Measurements from ENCODE around the gene LYZL6. TPM values are rescaled to one million over a fixed set of nuclear protein-coding genes. Genes with fewer than 3 reads are reported as not detected.

LYZL6 gene
- total and polyA plus RNA-seq, 2 of the 8 experiments (the other 6 are each of a cell fraction or from before 2014, with no cell fraction given): not detected

GRCh38 chr17:35973333-35974260, 30.1 kb upstream of the LYZL6 start:
- 89% methylated on average over 10 of the region's 10 CpGs; no CpG with 5 or more reads in 1 of the 2 experiments for WGBS, 2 experiments (ENCODE audit: extremely low coverage in 1 of 2, insufficient coverage in 1 of 2, insufficient read length in 1 of 2, insufficient replicate concordance in 2 of 2, low coverage in 1 of 2, low lambda C conversion rate in 2 of 2, missing lambda C conversion rate in 1 of 2)
- H3K23ac ChIP-seq (ENCODE audit: insufficient read length): no peak overlapping the region
- TF ChIP-seq SRF (IDR thresholded peaks at IDR 0.05; ENCODE audit: low read depth, low read length) (no peak), SP1 (IDR thresholded peaks at IDR 0.05; ENCODE audit: low read depth, low read length) (no peak)
- no peak overlapping the region for H2BK15ac ChIP-seq (ENCODE audit: low read length)
- DNase-seq (ENCODE audit: low read depth in 1 of 2, low spot score in 2 of 2) (no peak), FAIRE-seq (no peak)
- H2BK12ac ChIP-seq (ENCODE audit: low read depth, low read length): no peak overlapping the region
- no peaks in the 10 kb centered on the region for H3K36me3 ChIP-seq (ENCODE audit: control insufficient read depth in 2 of 4, insufficient read depth in 4 of 4, low read length in 3 of 4)
- peak overlapping the region; percentile 65; the same call in 1 of the 2 replicates for H4K8ac ChIP-seq (ENCODE audit: extremely low read depth, insufficient read depth, low read length)
- no peak overlapping the region for H3K27ac ChIP-seq (ENCODE audit: low read depth, low read length)
- H2AFZ ChIP-seq (ENCODE audit: low read length): no peak overlapping the region
- H3K4me1 ChIP-seq (replicated peaks in 1 of 4; ENCODE audit: control insufficient read depth in 3 of 4, insufficient read depth in 4 of 4, low read length in 3 of 4): peaks cover 0 to 2% (median 0%) of the 10 kb centered on the region in 4 experiments; a peak in 2 of 7 replicates
- no peak overlapping the region; the same call in 1 of the 2 replicates for H2BK5ac ChIP-seq (ENCODE audit: low read depth, low read length)
- H4K20me1 ChIP-seq (replicated peaks in 1 of 2; ENCODE audit: control insufficient read depth in 1 of 2, insufficient read depth in 2 of 2, low read length in 2 of 2): no peaks in the 10 kb centered on the region
- ChIA-PET POLR2A (ENCODE audit: partially characterized antibody) (no interaction called here), CTCF (ENCODE audit: partially characterized antibody) (interaction anchor here (0.8 to 4.2 kb wide), 7 partner anchors 8 to 175 kb away, joined by 3 to 11 read pairs (median 3); partner anchors contain the start of gene CCL16)
- H3K9me3 ChIP-seq (ENCODE audit: insufficient read depth in 2 of 2, low read depth in 1 of 2, low read length in 1 of 2): no peaks in the 10 kb centered on the region
- H3K14ac ChIP-seq (ENCODE audit: insufficient read length): no peak overlapping the region
- no peaks in the 10 kb centered on the region for H3K27me3 ChIP-seq (replicated peaks in 1 of 4; ENCODE audit: control insufficient read depth in 3 of 4, extremely low read depth in 1 of 4, insufficient read depth in 3 of 4, low read length in 3 of 4)
- H3K56ac ChIP-seq (replicated peaks; ENCODE audit: insufficient read length, low read depth, low read length): no peak overlapping the region
- no peak overlapping the region for H2AK5ac ChIP-seq (ENCODE audit: low read depth, low read length)
- no peak overlapping the region for H3K18ac ChIP-seq (ENCODE audit: extremely low read depth, low read length)
- no peaks in the 10 kb centered on the region for H3K23me2 ChIP-seq (ENCODE audit: low read depth, low read length)
- no peak overlapping the region for H3K9ac ChIP-seq (replicated peaks in 1 of 4; ENCODE audit: extremely low read depth in 1 of 4, low read depth in 3 of 4, low read length in 3 of 4)
- no peak overlapping the region for H2BK20ac ChIP-seq (ENCODE audit: low read length)
- no peaks in the 10 kb centered on the region for H3K79me2 ChIP-seq (ENCODE audit: control insufficient read depth in 1 of 2, insufficient read depth in 2 of 2, low read length in 2 of 2)
- no peak overlapping the region for H3K4ac ChIP-seq (replicated peaks; ENCODE audit: insufficient read length, low read depth, low read length)
- no peak overlapping the region for H2BK120ac ChIP-seq (replicated peaks; ENCODE audit: low read depth, low read length)
- H4K91ac ChIP-seq (replicated peaks; ENCODE audit: insufficient read length, low read length): no peak overlapping the region
- no peak overlapping the region for H3K4me3 ChIP-seq (ENCODE audit: extremely low read depth in 1 of 4, insufficient read depth in 2 of 4, low read depth in 3 of 4, low read length in 4 of 4)
- H3K79me1 ChIP-seq (ENCODE audit: low read depth, low read length): no peaks in the 10 kb centered on the region
- H3K4me2 ChIP-seq (ENCODE audit: insufficient read depth in 1 of 2, low read depth in 2 of 2, low read length in 2 of 2): no peak overlapping the region
- no peak overlapping the region for H4K5ac ChIP-seq (ENCODE audit: insufficient read length, low read depth, low read length)
